ENCODE results near the gene SFXN4.
"Not testable (repeated sequence)": the region's sequence is repeated elsewhere in the genome, so short reads cannot be mapped to it uniquely, and the experiment has no call there.

GRCh38 chr10:119137878-119138277 is 27.6 kb downstream of the SFXN4 start:
- not testable (repeated sequence) for TF ChIP-seq CTCF (IDR thresholded peaks at IDR 0.05); FOXP1 (CRISPR knock-in tag; IDR thresholded peaks at IDR 0.05; ENCODE audit: borderline replicate concordance); PREB (CRISPR knock-in tag; IDR thresholded peaks at IDR 0.05; ENCODE audit: borderline replicate concordance); USF2 (CRISPR knock-in tag; IDR thresholded peaks at IDR 0.05); TCF7 (CRISPR knock-in tag; IDR thresholded peaks at IDR 0.05; ENCODE audit: low read depth); USF1 (CRISPR knock-in tag; IDR thresholded peaks at IDR 0.05); NFYB (CRISPR knock-in tag; conservative IDR thresholded peaks at IDR 0.05; ENCODE audit: low read depth); NR3C1 (CRISPR knock-in tag; conservative IDR thresholded peaks at IDR 0.05; ENCODE audit: low read depth); AFF4 (CRISPR knock-in tag; IDR thresholded peaks at IDR 0.05; ENCODE audit: borderline replicate concordance); CREM (CRISPR knock-in tag; IDR thresholded peaks at IDR 0.05); MXD4 (CRISPR knock-in tag; IDR thresholded peaks at IDR 0.05; ENCODE audit: borderline replicate concordance); MLX (CRISPR knock-in tag; IDR thresholded peaks at IDR 0.05)
- TF ChIP-seq, protein P1, sequence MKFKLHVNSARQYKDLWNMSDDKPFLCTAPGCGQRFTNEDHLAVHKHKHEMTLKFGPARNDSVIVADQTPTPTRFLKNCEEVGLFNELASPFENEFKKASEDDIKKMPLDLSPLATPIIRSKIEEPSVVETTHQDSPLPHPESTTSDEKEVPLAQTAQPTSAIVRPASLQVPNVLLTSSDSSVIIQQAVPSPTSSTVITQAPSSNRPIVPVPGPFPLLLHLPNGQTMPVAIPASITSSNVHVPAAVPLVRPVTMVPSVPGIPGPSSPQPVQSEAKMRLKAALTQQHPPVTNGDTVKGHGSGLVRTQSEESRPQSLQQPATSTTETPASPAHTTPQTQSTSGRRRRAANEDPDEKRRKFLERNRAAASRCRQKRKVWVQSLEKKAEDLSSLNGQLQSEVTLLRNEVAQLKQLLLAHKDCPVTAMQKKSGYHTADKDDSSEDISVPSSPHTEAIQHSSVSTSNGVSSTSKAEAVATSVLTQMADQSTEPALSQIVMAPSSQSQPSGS (CRISPR knock-in tag; IDR thresholded peaks at IDR 0.05; ENCODE audit: borderline replicate concordance, low read depth) = not testable (repeated sequence)
- TF ChIP-seq, protein P2, sequence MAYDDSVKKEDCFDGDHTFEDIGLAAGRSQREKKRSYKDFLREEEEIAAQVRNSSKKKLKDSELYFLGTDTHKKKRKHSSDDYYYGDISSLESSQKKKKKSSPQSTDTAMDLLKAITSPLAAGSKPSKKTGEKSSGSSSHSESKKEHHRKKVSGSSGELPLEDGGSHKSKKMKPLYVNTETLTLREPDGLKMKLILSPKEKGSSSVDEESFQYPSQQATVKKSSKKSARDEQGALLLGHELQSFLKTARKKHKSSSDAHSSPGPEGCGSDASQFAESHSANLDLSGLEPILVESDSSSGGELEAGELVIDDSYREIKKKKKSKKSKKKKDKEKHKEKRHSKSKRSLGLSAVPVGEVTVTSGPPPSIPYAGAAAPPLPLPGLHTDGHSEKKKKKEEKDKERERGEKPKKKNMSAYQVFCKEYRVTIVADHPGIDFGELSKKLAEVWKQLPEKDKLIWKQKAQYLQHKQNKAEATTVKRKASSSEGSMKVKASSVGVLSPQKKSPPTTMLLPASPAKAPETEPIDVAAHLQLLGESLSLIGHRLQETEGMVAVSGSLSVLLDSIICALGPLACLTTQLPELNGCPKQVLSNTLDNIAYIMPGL (CRISPR knock-in tag; IDR thresholded peaks at IDR 0.05) = not testable (repeated sequence)
